ENCODE measurements around the gene BSN. TPM values are rescaled to one million over a fixed set of nuclear protein-coding genes. Genes with fewer than 3 reads are reported as not detected.

BSN gene
- total and polyA plus RNA-seq, 8 donors, result 0.56 to 1.6 (median 0.97) TPM

GRCh38 chr3:49607105-49607591, 52.9 kb downstream of the BSN start:
- WGBS, 2 donors, result 61 to 74% methylated on average over 3 of the region's 3 CpGs
- no peak for TF ChIP-seq CTCF (IDR thresholded peaks at IDR 0.05)
- DNase-seq, result no peak
- Histone ChIP-seq H3K9me3 (no peaks in the 10 kb centered on the region), H3K36me3 (no peaks in the 10 kb centered on the region), H3K4me1 (no peaks in the 10 kb centered on the region), H3K27me3 (no peaks in the 10 kb centered on the region), H3K4me3 (no peak overlapping the region), H3K27ac (no peak overlapping the region)
- intact Hi-C loops (cut with DNase I), result no loop called here
- peak in 3 of 4 donors; percentile 29 to 67 (median 50) for ATAC-seq
- FAIRE-seq, result no peak

- ATAC-seq (no peak), DNase-seq (peak in 1 of 6 donors; percentile 22), FAIRE-seq (no peak)
- Histone ChIP-seq H3K27ac (no peak overlapping the region), H3K9me3 (no peaks in the 10 kb centered on the region), H3K4me3 (no peak overlapping the region), H3K27me3 (no peaks in the 10 kb centered on the region), H3K36me3 (no peaks in the 10 kb centered on the region), H3K4me1 (no peaks in the 10 kb centered on the region)
- WGBS, 2 donors, result 21 to 32% methylated on average over 5 of the region's 5 CpGs
- no peak for TF ChIP-seq CTCF (IDR thresholded peaks at IDR 0.05)
- intact Hi-C loops (cut with DNase I), result no loop called here
These were observed 53.5 kb downstream of the BSN start for GRCh38 chr3:49607796-49608195.

GRCh38 chr3:49609314-49609713, 55.0 kb downstream of the BSN start:
- H3K27me3 ChIP-seq, result no peaks in the 10 kb centered on the region
- H3K4me3 ChIP-seq, result no peak overlapping the region
- intact Hi-C loops (cut with DNase I), result no loop called here
- TF ChIP-seq CTCF (IDR thresholded peaks at IDR 0.05), result no peak
- FAIRE-seq, result no peak
- ATAC-seq, result no peak
- 78 to 88% methylated on average over 5 of the region's 5 CpGs for WGBS, 2 donors
- no peaks in the 10 kb centered on the region for H3K9me3 ChIP-seq
- H3K27ac ChIP-seq, result no peak overlapping the region
- no peak for DNase-seq
- no peaks in the 10 kb centered on the region for H3K36me3 ChIP-seq
- H3K4me1 ChIP-seq, result no peaks in the 10 kb centered on the region

GRCh38 chr3:49609815-49610214, 55.5 kb downstream of the BSN start:
- ATAC-seq (peak in 1 of 4 donors; percentile 34), DNase-seq (no peak), FAIRE-seq (no peak)
- H3K36me3 ChIP-seq, result no peaks in the 10 kb centered on the region
- H3K4me3 ChIP-seq, result no peak overlapping the region
- WGBS, 2 donors, result 64 to 69% methylated on average over 6 of the region's 6 CpGs
- TF ChIP-seq CTCF (IDR thresholded peaks at IDR 0.05), result no peak
- intact Hi-C loops (cut with DNase I), result no loop called here
- no peak overlapping the region for H3K27ac ChIP-seq
- H3K9me3 ChIP-seq, result no peaks in the 10 kb centered on the region
- H3K27me3 ChIP-seq, result no peaks in the 10 kb centered on the region
- H3K4me1 ChIP-seq, result no peaks in the 10 kb centered on the region

GRCh38 chr3:49610666-49611280, 56.5 kb downstream of the BSN start:
- no peak for ATAC-seq
- TF ChIP-seq CTCF (IDR thresholded peaks at IDR 0.05), result no peak
- Histone ChIP-seq H3K27ac (no peak overlapping the region), H3K4me1 (no peaks in the 10 kb centered on the region), H3K27me3 (no peaks in the 10 kb centered on the region), H3K36me3 (no peaks in the 10 kb centered on the region), H3K9me3 (no peaks in the 10 kb centered on the region), H3K4me3 (no peak overlapping the region)
- intact Hi-C loops (cut with DNase I), result no loop called here
- no peak for FAIRE-seq
- DNase-seq, result no peak
